ENCODE results near the gene DENND6B. TPM values are rescaled to one million over a fixed set of nuclear protein-coding genes. Genes with fewer than 3 reads are reported as not detected.
"Not testable (repeated sequence)": the region's sequence is repeated elsewhere in the genome, so short reads cannot be mapped to it uniquely, and the experiment has no call there.

The DENND6B gene
- total RNA-seq, 2 experiments from 2014 or later: 3.1 to 3.6 TPM

DNA sequence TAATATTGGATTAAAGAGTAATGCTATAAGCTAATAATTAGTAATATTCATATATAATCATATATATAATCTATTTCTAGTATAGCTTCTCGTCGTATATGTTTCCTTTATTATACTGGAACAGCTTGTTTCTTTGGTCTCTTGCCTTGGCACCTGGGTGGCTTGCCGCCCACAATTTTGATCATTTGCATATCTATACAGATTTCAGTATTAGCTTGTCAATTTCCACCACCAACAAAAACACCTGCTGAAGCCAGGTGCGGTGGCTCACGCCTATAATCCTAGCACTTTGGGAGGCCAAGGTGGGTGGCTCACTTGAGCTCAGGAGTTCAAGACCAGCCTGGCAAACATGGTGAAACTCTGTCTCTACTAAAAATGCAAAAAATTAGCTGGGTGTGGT, 7.6 kb upstream of the DENND6B start:
- H3K27me3 Mint-ChIP-seq; H3K4me3 Mint-ChIP-seq; POLR2A ChIA-PET; H3K4me1 Mint-ChIP-seq; H3K9me3 Mint-ChIP-seq; DNase-seq; H3K36me3 Mint-ChIP-seq (ENCODE audit: low read depth); H3K27ac Mint-ChIP-seq: not testable (repeated sequence)
- CTCF ChIA-PET: interaction anchor here (0.6 to 2.3 kb wide), 4 partner anchors 15 to 146 kb away, joined by 3 to 12 read pairs (median 3); no protein-coding TSS in a partner anchor

DNA sequence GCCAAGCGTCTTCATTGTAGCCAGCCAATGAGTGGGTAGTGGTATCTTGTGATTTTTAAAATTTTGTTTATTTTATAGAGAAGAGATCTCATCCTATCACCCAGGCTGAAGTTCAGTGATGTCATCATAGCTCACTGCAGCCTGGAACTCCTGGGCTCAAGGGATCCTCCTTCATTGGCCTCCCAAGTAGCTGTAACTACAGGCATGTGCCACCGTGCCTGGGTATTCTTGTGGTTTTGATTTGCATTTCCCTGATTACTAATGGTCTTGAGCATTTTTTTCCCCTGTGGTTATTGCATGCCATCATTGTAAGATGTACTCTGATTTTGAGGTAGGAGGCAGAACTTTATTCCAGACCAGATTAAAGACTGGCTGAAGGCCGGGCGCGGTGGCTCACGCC, 2.4 kb upstream of the DENND6B start:
- CTCF ChIA-PET: interaction anchor here (0.7 to 8.6 kb wide), 5 partner anchors 11 to 53 kb away, joined by 3 to 54 read pairs (median 3); no protein-coding TSS in a partner anchor
- Mint-ChIP-seq H3K36me3 (ENCODE audit: low read depth) (no peaks in the 10 kb centered on the region), H3K4me3 (no peak overlapping the region), H3K4me1 (peaks cover 13% of the 10 kb centered on the region), H3K27ac (no peak overlapping the region), H3K27me3 (peaks cover 24% of the 10 kb centered on the region), H3K9me3 (no peaks in the 10 kb centered on the region)
- POLR2A ChIA-PET: no interaction called here
- DNase-seq: no peak

DNA sequence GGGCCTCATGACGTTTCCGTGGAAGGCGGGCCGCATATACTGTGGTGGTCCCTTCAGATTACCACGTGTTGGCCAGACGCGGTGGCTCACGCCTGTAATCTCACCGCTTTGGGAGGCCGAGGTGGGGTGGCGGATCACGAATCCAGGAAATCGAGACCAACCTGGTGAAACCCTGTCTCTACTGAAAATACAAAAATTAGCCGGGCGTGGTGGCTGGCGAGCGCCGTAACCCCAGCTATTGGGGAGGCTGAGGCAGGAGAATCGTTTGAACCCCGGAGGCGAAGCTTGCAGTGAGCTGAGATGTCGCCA, 853 bp upstream of the DENND6B start:
- Mint-ChIP-seq H3K36me3 (ENCODE audit: low read depth) (no peaks in the 10 kb centered on the region), H3K4me1 (peaks cover 13% of the 10 kb centered on the region), H3K4me3 (peak overlapping the region; percentile 73), H3K27me3 (peaks cover 24% of the 10 kb centered on the region), H3K9me3 (no peaks in the 10 kb centered on the region), H3K27ac (peak overlapping the region; percentile 88)
- DNase-seq: no peak
- POLR2A ChIA-PET: no interaction called here
- CTCF ChIA-PET: interaction anchor here (0.5 to 8.6 kb wide), 8 partner anchors 12 to 198 kb away, joined by 3 to 54 read pairs (median 4); partner anchors contain the start of genes PLXNB2 and SCO2

DNA sequence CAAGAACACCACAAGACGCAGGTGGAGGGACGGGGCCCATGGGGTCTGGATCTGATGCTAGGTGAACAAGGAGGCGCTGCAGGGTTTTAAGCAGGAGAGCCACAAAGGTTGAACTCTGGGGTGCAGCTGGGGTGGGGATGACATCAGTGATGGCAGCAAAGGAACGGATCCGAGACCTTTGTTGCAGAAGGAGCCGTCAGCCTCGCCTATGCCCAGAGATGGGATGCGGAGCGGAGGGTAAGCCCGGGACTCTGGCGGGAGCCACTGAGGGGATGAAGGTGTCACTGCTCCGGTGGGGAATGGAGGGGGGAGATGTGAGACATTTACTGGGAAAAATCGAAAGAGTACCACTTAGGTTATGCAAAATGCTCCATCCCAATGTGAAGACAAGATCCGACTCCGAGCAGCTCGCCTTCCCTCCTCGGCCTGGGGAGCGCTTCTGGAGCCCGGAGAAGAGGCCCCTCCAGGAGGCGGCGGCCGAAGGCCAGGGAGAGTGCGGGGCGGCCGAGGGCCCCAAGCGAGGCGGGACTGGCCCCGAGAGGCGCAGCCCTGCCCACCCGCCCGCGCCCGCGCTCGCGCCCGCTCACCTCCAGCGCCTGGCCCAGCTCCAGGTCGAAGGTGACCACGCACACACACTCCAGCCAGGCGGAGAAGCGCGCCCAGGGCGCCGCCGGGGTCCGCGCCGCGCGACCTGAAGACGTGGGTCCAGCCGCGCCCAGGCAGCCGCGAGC, 422 bp downstream of the DENND6B start:
- ChIA-PET POLR2A (interaction anchor here (0.6 kb wide), 1 partner anchor 12 kb away, joined by 3 read pairs; no protein-coding TSS in a partner anchor), CTCF (interaction anchor here (0.5 to 8.6 kb wide), 7 partner anchors 10 to 75 kb away, joined by 3 to 54 read pairs (median 4); partner anchors contain the start of gene HDAC10)
- Mint-ChIP-seq H3K36me3 (ENCODE audit: low read depth) (no peaks in the 10 kb centered on the region), H3K4me1 (peaks cover 13% of the 10 kb centered on the region), H3K9me3 (no peaks in the 10 kb centered on the region), H3K27ac (peak overlapping the region; percentile 20), H3K27me3 (peaks cover 24% of the 10 kb centered on the region), H3K4me3 (peak overlapping the region; percentile 68)
- DNase-seq: no peak

DNA sequence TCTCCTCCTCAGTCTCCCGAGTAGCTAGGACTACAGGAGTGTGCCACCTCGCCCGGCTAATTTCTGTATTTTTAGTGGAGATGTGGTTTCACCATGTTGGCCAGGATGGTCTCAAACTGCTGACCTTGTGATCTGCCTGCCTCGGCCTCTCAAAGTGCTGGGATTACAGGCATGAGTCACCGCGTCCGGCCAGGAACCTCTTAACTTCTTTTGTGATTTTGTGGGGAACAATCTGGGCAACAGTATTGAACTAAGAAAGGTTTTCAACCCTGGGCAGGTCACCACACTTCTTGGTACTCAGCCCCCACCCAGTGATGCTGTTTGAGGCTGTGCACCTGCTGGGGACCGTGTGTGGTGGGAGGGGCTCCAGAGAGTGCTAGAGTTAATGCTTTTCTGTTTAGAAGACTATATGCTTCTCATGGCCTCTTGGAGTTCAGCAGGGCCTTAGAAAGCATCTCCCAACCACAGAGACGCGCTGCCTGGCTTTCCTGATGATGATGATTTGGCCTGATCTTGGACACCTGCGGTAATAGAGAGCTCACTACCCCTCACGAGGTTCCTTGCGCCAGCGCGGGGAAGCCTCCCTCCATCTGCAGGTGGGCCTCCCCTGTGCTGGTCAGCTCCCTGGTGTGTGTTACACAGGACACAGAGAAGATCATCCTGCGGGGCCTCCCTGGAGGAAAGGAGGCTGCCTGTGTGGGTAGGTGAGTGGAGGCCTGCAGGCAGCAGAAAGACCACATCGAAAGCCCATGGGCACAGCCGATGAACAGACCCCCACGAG, 1.2 kb downstream of the DENND6B start:
- H3K9me3 Mint-ChIP-seq: no peaks in the 10 kb centered on the region
- ChIA-PET POLR2A (no interaction called here), CTCF (interaction anchor here (0.5 to 8.6 kb wide), 8 partner anchors 9 to 74 kb away, joined by 3 to 54 read pairs (median 4); partner anchors contain the start of gene HDAC10)
- H3K4me1 Mint-ChIP-seq: peaks cover 13% of the 10 kb centered on the region
- DNase-seq: no peak
- H3K27ac Mint-ChIP-seq: peak overlapping the region; percentile 20
- H3K36me3 Mint-ChIP-seq (ENCODE audit: low read depth): no peaks in the 10 kb centered on the region
- H3K4me3 Mint-ChIP-seq: peak overlapping the region; percentile 68
- peaks cover 17% of the 10 kb centered on the region for H3K27me3 Mint-ChIP-seq

DNA sequence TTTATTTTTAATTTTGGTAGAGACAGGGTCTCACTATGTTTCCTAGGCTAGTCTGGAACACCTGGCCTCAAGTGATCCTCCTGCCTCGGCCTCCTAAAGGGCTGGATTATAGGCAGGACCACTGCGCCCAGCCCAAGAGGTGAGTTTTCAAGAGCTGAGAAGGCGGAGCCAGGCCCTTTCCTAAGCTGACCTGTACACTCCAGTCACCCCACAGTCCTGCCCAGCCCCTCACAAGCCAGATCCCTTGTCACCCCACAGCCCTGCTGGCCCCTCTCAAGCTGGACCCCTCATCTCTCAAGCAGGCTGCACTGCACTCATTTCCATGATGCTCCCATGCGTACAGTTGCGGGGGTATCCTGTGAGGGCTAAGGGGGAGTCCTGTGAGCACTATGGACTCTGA, 2.9 kb downstream of the DENND6B start:
- H3K27me3 Mint-ChIP-seq: peaks cover 14% of the 10 kb centered on the region
- POLR2A ChIA-PET: no interaction called here
- H3K27ac Mint-ChIP-seq: no peak overlapping the region
- DNase-seq: no peak
- no peaks in the 10 kb centered on the region for H3K36me3 Mint-ChIP-seq (ENCODE audit: low read depth)
- no peak overlapping the region for H3K4me3 Mint-ChIP-seq
- peaks cover 10% of the 10 kb centered on the region for H3K4me1 Mint-ChIP-seq
- CTCF ChIA-PET: interaction anchor here (0.6 to 8.6 kb wide), 5 partner anchors 45 to 297 kb away, joined by 3 to 54 read pairs (median 4); no protein-coding TSS in a partner anchor
- H3K9me3 Mint-ChIP-seq: no peaks in the 10 kb centered on the region

DNA sequence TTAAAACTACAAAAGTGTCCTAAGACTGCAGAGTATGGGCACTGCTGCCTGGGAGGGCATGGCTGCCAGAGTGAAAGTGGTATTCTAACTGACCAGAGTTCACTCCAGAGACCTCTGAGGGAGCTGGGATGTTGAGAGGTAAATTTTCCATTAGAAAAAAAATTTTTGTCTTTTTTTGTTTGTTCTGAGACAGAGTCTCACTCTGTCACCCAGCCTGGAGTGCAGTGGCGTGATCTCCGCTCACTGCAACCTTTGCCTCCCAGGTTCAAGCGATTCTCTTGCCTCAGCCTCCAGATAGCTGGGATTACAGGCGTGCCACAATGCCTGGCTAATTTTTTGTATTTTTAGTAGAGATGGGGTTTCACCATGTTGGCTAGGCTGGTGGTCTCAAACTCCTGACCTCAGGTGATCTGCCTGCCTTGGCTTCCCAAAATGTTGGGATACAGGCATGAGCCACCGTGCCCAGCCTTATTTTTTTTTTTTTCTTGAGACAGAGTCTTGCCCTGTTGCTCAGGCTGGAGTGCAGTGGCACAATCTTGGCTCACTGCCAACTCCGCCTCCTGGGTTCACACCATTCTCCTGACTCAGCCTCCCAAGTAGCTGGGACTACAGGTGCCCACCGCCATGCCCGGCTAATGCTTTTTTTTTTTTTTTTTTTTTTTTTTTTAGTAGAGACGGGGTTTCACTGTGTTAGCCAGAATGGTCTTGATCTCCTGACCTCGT, 4.3 kb downstream of the DENND6B start:
- H3K27me3 Mint-ChIP-seq: peaks cover 14% of the 10 kb centered on the region
- H3K9me3 Mint-ChIP-seq; H3K36me3 Mint-ChIP-seq (ENCODE audit: low read depth); H3K4me3 Mint-ChIP-seq; POLR2A ChIA-PET; DNase-seq; H3K4me1 Mint-ChIP-seq; H3K27ac Mint-ChIP-seq: not testable (repeated sequence)
- CTCF ChIA-PET: interaction anchor here (0.7 to 8.6 kb wide), 4 partner anchors 19 to 76 kb away, joined by 3 to 54 read pairs (median 8); no protein-coding TSS in a partner anchor

DNA sequence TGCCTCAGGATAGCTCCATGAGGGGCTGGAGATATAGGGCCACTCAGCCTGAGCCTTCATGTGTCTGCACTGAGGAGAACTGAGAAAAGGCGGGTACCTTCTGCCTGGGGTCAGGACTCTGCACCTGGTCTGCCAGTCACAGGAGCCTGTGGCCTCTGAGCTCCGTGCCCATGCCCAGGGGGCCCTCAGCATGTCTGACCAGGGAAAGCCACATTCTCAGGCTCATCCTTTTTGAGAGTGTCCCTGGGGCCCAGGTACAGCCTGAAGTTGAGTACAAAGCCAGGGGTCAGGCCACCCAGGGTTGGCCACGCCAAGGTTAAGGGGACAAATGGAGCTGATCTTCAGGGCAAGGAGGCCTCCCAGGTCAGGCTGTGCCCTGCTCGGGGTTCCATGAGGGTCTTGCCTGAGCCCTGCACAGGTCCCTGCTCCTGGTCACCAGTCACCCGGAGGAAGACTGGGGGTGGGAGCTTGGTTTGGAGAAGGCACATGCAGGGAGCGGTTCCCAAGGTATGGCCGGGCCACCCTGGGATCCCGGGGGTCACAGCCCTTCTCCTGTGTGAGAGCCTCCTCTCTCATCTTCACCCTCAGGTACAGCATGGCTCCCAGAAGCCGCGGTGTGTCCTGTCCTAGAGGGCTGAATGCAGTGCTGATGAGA, 6.0 kb downstream of the DENND6B start:
- DNase-seq: no peak
- Mint-ChIP-seq H3K27me3 (peaks cover 9% of the 10 kb centered on the region), H3K4me1 (peaks cover 1% of the 10 kb centered on the region), H3K4me3 (no peak overlapping the region), H3K9me3 (no peaks in the 10 kb centered on the region), H3K36me3 (ENCODE audit: low read depth) (no peaks in the 10 kb centered on the region), H3K27ac (no peak overlapping the region)
- CTCF ChIA-PET: interaction anchor here (0.7 to 2.6 kb wide), 5 partner anchors 14 to 77 kb away, joined by 3 to 13 read pairs (median 3); partner anchors contain the start of gene PLXNB2
- POLR2A ChIA-PET: no interaction called here

DNA sequence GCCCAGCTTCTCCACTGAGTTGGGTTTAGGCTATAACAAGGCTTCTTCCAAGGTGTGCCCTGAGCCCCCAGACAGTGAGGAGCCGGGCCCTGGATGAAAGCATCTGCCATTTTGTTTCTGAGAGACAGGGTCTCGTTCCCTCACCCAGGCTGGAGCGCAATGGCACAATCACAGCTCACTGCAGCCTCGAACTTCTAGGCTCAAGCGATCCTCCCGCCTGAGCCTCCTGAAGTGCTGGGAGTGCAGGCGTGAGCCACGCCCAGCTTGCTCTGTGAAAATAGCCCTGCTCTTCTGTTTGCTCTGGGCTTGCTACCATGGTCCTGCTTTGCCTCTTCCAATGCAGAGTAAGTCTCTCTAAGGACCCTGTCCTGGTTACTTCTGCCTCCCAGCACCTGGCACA, 6.7 kb downstream of the DENND6B start:
- H3K27me3 Mint-ChIP-seq: peaks cover 4% of the 10 kb centered on the region
- H3K4me1 Mint-ChIP-seq: peaks cover 5% of the 10 kb centered on the region
- POLR2A ChIA-PET: no interaction called here
- CTCF ChIA-PET: interaction anchor here (0.7 to 2.6 kb wide), 5 partner anchors 13 to 44 kb away, joined by 3 to 13 read pairs (median 3); partner anchors contain the start of gene PLXNB2
- no peaks in the 10 kb centered on the region for H3K9me3 Mint-ChIP-seq
- no peak overlapping the region for H3K4me3 Mint-ChIP-seq
- no peak overlapping the region for H3K27ac Mint-ChIP-seq
- no peak for DNase-seq
- H3K36me3 Mint-ChIP-seq (ENCODE audit: low read depth): no peaks in the 10 kb centered on the region

DNA sequence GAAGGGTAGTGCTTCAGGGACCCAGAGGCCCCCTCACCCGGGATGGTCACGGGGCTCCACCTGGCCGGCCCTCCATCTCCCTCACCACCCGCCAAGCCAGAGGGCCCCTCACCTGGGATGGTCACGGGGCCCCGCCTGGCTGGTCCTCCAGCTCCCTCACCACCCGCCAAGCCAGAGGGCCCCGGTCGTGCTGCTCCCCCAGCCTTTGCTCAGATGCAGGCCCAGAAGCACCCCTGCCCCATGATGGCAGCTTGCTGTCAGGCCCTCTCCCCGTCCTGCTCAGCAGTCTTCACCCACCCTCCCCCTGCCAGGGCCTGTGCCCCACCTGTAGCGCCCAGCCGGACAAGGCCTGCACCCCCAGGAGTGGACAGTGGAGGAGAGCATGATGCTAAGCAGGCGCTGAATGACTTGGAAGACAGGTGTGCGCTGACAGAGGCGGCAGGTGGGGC, 7.3 kb downstream of the DENND6B start:
- H3K27me3 Mint-ChIP-seq: no peaks in the 10 kb centered on the region
- H3K4me1 Mint-ChIP-seq: peaks cover 9% of the 10 kb centered on the region
- H3K4me3 Mint-ChIP-seq: no peak overlapping the region
- no peaks in the 10 kb centered on the region for H3K36me3 Mint-ChIP-seq (ENCODE audit: low read depth)
- no peaks in the 10 kb centered on the region for H3K9me3 Mint-ChIP-seq
- H3K27ac Mint-ChIP-seq: no peak overlapping the region
- ChIA-PET CTCF (interaction anchor here (0.9 to 2.6 kb wide), 4 partner anchors 15 to 43 kb away, joined by 3 to 13 read pairs (median 3); no protein-coding TSS in a partner anchor), POLR2A (no interaction called here)
- DNase-seq: no peak

DNA sequence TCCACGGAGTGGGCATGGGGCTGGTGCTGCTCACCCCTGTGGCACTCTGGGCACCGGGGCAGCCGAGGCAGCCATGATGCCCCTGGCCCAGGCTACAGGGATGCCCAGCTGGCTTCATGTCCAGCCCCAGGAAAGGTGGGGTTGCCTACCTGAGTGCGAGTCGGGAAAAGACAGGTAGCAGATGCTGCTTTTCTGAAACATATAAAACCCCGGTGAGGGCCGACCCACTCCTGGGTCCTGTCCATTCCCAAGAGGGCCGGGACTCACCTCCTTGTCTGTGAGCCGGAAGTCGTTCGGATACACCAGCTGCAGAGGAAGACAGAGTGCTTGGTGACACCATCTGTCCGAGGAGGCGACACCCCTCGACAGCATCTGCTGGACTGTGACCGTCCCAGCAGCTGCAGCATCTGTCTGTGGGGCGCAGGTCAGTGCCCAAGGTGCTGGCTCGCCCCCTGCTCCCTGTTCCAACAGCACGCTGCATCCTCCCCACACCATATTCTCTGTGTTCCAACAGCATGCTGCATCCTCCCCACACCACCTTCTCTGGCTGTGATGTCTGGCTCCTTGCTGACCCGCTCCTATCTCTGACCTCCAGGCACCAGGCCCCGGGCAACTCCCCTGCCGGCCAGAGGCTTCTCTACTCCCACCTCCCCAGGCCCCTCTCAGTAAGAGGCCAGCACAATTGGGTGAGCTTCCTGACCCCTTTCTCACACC, 8.0 kb downstream of the DENND6B start:
- Mint-ChIP-seq H3K27ac (no peak overlapping the region), H3K4me1 (peaks cover 16% of the 10 kb centered on the region), H3K4me3 (no peak overlapping the region), H3K27me3 (no peaks in the 10 kb centered on the region), H3K36me3 (ENCODE audit: low read depth) (no peaks in the 10 kb centered on the region), H3K9me3 (no peaks in the 10 kb centered on the region)
- ChIA-PET CTCF (interaction anchor here (0.9 to 1.0 kb wide), 2 partner anchors 14 to 42 kb away, joined by 3 read pairs; no protein-coding TSS in a partner anchor), POLR2A (no interaction called here)
- DNase-seq: no peak

Data from activated CD4-positive, alpha-beta T cell treated with anti-CD3 and anti-CD28 coated beads, Interleukin-2, amount 10 ng/mL, durations not matched to agents 7 days and 5 days (primary cell).